ENCODE results near the gene NOXA1.

DNA sequence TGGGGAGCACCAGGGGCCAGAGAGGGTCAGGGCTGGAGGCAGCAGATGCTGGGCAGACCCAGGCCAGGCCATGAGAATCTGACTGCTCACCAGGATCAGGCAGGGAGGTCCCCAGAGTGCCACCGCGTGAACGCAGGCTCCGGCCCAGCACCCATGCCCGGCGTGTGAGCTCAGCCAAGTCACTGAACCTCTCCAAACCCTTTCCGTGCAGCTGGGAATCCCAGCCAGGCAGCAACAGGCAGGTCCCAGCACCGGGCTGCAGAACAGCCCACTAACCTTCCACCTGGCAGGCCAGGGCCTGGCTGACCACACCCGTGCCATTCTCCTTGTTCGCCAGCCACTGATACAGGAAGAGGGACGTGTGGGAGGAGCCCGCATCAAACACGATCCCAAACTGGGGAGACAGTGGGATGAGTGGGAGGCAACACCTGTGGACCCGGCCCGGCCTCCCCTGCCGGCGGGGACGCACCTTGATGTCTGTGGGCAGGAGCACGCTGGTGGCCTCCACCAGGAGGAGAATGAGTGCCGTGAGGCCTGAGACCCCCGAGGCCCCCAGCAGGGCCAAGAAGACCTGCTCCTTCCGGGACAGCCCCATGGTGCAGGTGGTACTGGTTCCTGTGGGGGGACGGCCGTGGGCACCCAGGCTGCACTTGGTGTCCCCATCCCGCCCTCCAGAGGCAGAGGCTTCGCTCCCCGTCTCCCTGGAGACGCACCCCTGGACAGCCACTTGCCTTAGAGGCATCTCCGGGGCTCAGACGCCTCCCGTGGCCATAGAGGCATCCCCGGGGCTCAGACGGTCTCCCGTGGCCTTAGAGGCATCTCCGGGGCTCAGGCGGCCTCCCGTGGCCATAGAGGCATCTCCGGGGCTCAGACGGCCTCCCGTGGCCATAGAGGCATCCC lies 14.7 kb downstream of the NOXA1 start:
- no peak for TF ChIP-seq SMAD3 (CRISPR knock-in tag; conservative IDR thresholded peaks at IDR 0.05)
- TF ChIP-seq, protein P1, sequence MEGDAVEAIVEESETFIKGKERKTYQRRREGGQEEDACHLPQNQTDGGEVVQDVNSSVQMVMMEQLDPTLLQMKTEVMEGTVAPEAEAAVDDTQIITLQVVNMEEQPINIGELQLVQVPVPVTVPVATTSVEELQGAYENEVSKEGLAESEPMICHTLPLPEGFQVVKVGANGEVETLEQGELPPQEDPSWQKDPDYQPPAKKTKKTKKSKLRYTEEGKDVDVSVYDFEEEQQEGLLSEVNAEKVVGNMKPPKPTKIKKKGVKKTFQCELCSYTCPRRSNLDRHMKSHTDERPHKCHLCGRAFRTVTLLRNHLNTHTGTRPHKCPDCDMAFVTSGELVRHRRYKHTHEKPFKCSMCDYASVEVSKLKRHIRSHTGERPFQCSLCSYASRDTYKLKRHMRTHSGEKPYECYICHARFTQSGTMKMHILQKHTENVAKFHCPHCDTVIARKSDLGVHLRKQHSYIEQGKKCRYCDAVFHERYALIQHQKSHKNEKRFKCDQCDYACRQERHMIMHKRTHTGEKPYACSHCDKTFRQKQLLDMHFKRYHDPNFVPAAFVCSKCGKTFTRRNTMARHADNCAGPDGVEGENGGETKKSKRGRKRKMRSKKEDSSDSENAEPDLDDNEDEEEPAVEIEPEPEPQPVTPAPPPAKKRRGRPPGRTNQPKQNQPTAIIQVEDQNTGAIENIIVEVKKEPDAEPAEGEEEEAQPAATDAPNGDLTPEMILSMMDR (IDR thresholded peaks at IDR 0.05 in 2 of 3, conservative IDR thresholded peaks at IDR 0.05 in 1 of 3; ENCODE audit: insufficient read depth in 2 of 3, low read depth in 1 of 3, low read length in 3 of 3): no peak
- no peak for TF ChIP-seq HDAC6 (IDR thresholded peaks at IDR 0.05; ENCODE audit: low read depth, low read length)
- no peak for TF ChIP-seq NR3C1 (CRISPR knock-in tag; IDR thresholded peaks at IDR 0.05)
- TF ChIP-seq YY1 (IDR thresholded peaks at IDR 0.05; ENCODE audit: borderline replicate concordance in 1 of 3, control insufficient read depth in 1 of 3, extremely low read depth in 1 of 3, insufficient read depth in 3 of 3, insufficient read length in 1 of 3, insufficient replicate concordance in 2 of 3, low read depth in 1 of 3, low read length in 2 of 3): no peak
- TF ChIP-seq L3MBTL2 (IDR thresholded peaks at IDR 0.05): no peak
- no peak for TF ChIP-seq KDM4B (IDR thresholded peaks at IDR 0.05; ENCODE audit: borderline replicate concordance in 2 of 2, low read depth in 1 of 2)
- no peak for TF ChIP-seq CUX1 (CRISPR knock-in tag; IDR thresholded peaks at IDR 0.05)
